ENCODE data around the gene DENND5A.

Gene DENND5A

DNA sequence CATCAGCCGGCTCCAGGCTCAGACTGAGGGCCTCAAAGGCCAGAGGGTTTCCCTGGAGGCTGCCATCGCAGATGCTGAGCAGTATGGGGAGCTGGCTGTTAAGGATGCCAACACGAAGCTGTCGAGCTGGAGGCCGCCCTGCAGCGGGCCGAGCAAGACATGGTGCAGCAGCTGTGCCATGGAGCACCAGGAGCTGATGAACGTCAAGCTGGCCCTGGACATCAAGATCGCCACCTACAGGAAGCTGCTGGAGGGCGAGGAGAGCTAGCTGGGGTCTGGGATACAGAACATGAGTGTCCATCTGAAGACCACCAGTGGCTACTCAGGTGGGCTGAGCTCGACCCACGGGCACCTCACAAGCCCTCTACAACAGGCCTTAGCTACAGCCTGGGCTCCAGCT, 169.7 kb downstream of the DENND5A start:
- DNase-seq (ENCODE audit: low spot score) = no peak

DNA sequence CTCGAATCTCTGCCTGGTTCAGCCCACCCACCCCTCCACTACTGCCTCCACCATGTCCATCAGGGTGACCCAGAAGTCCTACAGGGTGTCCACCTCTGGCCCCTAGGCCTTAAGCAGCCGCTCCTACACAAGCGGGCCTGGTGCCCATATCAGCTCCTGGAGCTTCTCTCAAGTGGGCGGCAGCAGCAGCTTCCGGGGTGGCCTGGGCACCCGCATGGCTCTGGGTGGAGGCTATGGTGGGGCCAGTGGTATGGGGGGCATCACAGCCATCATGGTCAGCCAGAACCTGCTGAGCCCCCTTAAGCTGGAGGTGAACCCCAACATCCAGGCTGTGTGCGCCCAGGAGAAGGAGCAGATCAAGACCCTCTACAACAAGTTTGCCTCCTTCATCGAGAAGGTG, 170.7 kb downstream of the DENND5A start:
- no peak for DNase-seq (ENCODE audit: low spot score)

DNA sequence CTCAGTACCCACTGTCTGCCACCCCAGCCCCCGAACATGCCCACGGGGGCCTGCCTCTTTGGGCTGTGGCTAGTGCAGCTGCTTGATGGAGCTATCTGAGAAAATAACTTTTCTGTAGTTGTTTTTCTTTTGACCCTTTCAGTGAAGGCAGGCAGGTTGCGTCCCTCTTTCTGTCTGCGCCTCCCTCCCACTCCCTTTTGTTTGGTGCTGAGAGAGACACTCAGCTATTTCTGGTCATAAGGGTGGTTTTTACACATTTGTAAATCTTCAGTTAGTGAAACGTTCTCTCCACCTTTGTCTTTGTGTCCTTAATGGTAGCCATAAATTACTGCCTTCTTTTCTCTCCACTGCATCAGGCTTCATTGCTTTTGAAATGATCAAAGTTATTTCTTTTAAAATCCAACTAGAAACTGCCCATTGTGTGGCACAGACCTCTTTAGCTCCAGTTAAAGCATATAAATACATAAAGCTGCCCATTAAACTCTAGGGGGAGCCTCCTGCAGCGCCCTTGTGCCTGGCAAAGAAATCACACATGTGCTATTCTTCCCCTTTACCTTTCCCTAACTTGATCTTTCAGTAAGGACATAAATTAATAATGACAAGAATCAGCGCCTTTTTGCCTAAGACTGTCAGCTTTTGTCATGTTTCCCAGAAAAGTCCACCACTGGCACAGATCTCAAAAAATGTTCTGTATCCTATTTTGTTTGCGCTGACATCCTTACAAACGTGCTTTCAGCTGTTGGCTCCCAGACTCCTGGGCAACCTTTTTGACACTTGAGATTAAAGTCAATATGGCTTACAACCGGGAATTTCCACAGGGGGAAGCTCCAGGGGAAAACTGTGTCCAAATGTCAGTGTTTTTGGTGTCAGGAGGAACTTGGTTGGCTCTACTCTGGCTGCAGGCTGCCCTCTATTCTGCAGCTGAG, 172.0 kb downstream of the DENND5A start:
- DNase-seq (ENCODE audit: low spot score) = no peak

DNA sequence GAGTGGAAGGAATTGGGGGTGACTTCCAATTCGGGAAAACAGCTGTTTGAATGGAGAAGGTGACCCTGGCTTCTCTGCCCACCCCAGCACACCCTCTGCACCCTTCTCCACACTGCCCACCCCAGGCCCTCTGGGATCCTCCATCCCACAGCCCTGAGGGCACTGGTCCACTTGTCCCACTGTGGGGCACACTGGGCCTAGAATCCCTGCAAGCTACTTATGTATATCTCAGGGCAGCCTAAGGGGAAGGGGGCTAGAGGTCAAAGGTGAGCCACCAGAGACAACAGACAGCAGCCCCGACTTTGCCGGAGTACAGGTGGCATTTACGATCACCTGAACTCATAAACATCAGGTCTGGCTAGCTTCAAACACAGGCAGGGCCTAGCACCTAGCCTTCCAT, 173.1 kb downstream of the DENND5A start:
- DNase-seq (ENCODE audit: low spot score) = no peak

DNA sequence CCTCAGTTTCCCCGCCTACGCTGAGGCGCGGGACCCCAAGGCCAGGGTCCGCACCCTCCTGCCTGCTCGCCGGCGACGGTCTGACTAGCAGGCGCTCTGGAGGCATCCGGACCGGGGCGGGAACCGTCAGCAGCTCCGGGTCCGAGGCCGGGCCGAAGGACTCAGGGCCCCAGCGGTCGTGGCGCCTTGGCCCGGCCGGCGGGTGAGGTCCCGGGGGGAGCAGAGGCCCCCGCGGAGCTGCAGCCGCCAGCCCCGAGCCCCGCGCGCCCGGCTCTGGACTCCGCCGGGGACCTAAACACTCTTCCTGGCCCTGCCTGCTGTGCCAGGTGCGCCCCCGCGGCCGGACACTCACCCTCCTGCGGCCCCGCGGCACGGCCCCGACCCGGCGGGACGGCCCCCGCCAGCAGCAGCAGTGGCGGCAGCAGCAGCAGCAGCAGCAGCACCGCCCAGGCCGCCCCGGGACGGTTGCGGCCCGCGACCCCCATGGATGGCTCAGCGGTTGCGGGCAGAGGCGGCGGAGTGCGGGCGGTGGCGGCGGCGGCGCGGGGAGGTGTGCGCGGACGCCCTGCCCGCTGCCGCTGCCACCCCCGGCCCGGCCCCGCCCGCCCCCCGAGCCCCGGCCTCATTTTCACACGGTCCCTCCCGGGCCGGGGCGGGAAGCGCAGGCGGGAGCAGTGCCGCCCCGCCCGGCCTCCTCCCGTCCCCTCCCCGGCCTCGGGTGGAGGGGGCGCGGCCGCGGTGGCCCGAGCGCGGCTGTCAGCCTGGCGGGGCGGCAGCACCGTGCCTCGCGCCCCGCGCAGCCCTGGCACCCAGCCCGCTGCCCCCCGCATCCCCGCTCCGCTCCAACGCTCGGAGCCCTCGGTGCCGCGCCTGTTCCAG, 173.9 kb downstream of the DENND5A start, which contains the start of gene SCUBE2:
Gene SCUBE2, minus strand, starts transcription at position 556 of the 879 bp plus-strand sequence. Its CDS starts 71 bp downstream, at position 485.
- DNase-seq (ENCODE audit: low spot score) = no peak

DNA sequence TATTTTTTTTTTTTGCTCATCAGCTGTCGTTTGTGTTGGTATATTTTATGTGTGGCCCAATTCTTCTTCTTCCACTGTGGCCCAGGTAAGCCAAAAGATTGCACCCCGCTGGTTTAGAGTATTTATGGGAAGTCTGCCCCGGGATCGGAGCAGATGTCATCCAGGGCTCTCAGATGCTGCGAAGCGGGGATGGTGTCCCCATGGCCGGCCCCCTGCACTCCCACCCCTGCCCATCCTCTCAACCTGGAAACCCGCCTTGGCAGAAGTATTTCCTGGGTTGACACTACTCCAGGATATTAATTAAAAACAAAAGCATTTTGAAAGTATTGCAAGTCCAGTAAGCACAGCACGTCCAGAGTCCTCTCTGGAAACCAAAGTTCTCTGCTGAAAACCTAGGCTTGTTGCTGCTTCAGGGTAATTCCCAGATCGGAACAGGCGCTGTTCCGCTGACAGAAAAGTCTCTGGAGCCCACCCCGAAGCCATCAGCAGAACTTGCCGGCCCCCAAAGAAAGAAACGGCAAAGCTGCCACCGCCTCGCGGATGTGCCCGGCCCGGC, 174.6 kb downstream of the DENND5A start:
- no peak for DNase-seq (ENCODE audit: low spot score)

DNA sequence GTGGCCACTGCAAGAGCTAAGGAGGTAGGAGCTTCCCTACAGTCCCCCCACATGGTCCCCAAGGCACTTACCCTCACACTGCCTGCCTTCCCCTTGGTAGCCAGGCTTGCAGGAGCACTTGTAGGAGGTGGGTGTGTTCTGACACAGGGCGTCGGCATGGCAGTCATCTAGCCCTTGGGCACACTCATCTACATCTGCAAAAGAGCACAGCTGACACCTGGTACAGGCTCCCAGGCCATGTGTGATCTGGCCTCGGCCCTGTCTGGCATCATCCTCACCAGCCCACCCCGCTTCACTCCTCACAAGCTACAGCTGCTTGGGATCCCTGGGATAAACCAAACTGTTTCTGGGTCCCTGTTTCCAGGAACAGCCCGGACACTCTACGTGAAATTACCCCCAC, 175.5 kb downstream of the DENND5A start:
- DNase-seq (ENCODE audit: low spot score) = no peak

DNA sequence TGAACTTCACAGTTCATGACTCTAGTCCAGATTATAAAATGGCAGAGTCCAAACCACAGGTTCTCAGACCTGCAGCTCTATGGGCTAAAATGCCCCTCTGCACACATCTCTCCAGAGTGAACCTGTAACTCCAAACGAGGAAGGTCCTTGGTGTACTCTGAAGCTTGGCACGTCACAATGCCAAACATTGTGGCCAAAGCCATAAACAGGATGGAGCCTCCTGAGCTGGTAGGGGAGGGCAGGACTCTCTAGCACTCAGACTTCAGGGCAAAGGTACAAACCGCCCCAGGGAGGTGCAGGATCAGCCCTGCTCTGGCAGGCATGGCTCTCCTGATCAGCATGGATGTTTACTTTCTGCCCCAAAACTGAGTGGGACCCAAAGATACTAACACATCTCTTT, 176.1 kb downstream of the DENND5A start:
- no peak for DNase-seq (ENCODE audit: low spot score)

All from left forelimb (tissue), 1 donor.